Activated CD8-positive, alpha-beta memory T cell treated with anti-CD3 and anti-CD28 coated beads, Interleukin-2, amount 50 U/mL, for 24 hours (primary cell): ENCODE measurements around the gene BRCA1.
"Not testable (repeated sequence)": the region's sequence is repeated elsewhere in the genome, so short reads cannot be mapped to it uniquely, and the experiment has no call there.

Experiments used
- DNase-seq: peaks from one replicate; pipeline ENCODE4 v3.0.0-alpha.2; 2020; ENCODE audit errors: extremely low read depth

BRCA1 gene

DNA sequence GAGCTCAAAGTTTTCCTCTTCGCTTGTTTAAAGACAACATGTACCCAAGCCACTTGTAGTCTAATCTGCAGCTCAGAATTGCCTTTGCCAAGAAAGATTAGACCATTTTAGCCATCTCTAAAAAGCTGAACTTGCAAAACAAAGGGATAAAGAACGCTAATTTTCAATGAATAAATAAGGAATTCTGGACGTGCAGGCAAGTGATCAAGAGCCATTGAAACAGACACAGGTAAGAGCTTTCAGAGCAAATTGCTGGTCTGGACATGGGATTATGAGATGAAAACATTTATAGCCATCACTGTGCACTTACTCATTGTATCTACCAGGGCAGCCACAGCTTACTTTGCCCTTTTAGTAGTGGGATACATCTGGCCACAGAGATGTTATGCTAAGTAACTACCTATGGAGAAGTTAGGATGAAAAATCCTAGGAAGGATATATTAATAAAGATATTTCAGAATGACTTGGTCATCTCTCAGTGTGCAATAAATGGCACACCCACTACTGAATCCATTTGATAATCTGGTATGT lies 55.7 kb downstream of the BRCA1 start:
- DNase-seq = no peak

- DNase-seq = no peak
Observed at GRCh38 chr17:43068570-43069367, 56.4 kb downstream of the BRCA1 start.

- DNase-seq = no peak
Observed at GRCh38 chr17:43062984-43063638, 62.1 kb downstream of the BRCA1 start.

DNA sequence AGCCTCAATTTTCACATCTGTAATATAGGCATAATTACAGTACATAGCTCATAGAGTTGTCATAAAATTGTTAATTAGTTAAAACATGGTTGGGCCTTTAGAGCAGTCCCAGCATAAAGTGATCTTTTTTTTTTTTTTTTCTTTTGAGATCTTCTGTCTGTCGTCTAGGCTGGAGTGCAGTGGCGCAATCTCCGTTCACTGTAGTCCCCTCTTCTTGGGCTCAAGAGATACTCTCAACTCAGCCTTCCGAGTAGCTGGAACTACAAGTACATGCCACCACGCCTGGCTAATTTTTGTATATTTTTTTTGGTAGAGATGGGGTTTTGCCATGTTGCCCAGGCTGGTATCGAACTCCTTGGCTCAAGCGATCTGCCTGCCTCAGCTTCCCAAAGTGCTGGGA lies 69.1 kb downstream of the BRCA1 start:
- no peak for DNase-seq

GRCh38 chr17:43053008-43053407 lies 72.2 kb downstream of the BRCA1 start:
- not testable (repeated sequence) for DNase-seq

- no peak for DNase-seq
Observed at GRCh38 chr17:43051969-43052368, 73.2 kb downstream of the BRCA1 start.

- DNase-seq = no peak
Observed at GRCh38 chr17:43044024-43044423, 81.1 kb downstream of the BRCA1 start.

GRCh38 chr17:43043307-43043706 lies 81.9 kb downstream of the BRCA1 start:
- no peak for DNase-seq

DNA sequence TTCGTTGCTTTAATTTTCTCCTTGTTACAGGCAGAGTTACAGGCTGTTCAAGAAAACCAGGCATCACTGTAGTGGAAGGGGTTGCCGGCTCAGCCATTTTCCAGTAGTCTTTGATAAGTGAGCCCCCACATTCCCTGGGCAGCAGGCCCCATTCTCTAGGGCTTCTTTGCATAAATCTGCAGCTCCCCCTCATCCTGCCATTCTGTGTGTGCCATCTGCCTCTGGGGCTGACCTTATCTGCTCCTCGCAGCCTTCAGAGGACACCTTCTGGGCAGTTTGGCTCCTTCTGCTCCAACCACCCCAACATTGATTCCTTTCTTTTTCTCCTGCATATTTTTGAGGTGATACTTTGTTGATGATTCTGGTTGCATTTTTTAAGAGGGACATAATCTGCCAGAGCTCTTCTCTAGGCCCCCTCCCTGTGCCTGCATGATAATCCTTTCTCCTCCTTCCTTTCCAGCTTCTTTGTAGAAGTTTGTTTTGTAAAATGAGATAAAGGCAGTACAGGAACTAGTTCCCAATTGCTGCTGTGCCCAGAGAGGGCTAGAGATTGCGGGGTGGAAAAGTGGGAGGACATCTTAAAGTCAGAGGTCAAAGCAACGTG lies 83.0 kb downstream of the BRCA1 start:
- no peak for DNase-seq

DNA sequence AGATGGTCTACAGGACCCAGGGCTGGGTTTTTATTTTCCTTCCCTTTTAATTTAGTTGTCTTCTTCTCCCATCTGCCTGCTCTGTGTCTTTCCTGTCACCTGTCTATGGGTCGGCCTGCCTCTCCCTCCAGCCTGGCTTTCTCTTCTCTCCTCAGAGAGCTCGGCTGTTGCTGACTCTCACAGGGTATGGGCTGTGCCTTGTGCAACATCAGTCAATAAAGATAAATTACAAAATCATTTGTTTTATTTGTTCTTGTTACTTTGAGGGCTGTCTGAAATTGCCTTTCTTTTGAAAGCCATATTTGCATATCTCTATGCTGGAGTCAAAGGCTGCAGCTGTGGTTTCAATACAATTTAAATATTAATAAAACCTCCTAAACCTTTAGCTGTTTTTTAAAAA lies 84.5 kb downstream of the BRCA1 start:
- no peak for DNase-seq

- DNase-seq = no peak
Observed at GRCh38 chr17:43039646-43040045, 85.5 kb downstream of the BRCA1 start.

DNA sequence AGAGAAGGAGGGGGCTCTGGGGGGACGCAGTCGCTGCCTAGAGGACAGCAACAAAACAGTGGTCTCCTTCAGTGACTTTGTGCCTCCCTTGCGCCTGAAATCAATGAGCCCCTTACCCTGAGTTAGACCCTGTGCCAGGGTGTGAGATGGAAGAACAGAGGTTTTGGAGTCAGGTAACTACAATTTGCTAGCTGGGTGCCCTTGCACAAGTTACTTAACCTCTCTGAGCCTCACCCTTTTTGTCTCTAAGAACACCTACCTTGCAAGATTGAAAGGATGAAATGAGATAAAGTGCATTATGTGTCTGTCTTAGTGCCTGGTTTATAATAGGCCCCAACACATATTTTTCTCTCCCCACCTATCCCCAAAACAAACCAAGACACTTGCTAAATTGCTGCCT lies 90.3 kb downstream of the BRCA1 start:
- no peak for DNase-seq

GRCh38 chr17:43033948-43034881 lies 90.9 kb downstream of the BRCA1 start:
- DNase-seq = no peak

DNA sequence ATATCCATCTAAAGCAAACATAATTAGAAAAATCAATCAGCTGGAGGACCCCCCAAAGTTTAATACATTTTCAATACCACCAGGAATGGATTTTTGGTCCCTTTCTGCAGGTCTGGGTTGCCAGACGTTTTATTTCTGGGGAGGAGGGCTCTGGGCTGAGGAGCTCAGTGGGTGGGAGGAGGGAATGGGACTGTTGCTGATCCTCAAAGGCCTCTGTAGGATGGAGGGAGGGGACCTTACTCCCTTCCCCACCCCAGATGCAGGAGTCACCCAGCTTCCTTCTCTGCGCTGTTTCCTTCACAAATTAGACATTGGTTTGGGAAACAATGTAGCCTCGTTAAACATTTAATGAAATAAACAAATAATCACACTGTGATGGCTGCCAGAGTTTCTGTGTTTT lies 93.5 kb downstream of the BRCA1 start:
- DNase-seq = no peak

DNA sequence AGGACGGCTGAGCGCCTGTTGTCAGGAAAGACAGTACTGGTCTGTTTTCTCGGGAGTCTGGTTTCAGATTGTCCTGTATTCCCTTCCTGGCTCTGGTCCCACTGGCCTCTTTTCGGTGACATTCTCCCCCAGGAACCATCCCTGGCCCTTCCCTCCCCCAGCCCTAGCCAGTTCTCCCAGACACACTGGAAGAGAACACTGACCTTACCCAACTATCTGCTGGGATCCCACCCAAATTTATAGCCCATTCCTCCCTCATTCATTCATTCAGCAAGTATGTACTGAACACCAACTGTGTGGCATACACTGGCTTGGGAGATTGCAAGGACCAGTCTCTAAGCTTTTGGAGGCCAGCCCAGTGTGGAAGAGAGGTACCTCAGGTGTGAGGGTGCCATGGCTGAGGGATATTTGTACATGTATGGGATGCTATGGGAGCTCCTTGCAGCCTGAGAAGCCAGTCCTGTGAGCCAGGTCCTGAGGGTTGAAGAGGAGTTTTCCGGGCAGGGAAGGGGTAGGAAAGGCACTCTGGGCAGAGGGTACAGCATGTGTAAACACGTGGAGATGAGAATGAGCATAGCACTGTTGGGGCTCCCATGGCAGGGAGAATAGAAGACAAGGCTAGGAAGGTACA lies 94.9 kb downstream of the BRCA1 start:
- no peak for DNase-seq

DNA sequence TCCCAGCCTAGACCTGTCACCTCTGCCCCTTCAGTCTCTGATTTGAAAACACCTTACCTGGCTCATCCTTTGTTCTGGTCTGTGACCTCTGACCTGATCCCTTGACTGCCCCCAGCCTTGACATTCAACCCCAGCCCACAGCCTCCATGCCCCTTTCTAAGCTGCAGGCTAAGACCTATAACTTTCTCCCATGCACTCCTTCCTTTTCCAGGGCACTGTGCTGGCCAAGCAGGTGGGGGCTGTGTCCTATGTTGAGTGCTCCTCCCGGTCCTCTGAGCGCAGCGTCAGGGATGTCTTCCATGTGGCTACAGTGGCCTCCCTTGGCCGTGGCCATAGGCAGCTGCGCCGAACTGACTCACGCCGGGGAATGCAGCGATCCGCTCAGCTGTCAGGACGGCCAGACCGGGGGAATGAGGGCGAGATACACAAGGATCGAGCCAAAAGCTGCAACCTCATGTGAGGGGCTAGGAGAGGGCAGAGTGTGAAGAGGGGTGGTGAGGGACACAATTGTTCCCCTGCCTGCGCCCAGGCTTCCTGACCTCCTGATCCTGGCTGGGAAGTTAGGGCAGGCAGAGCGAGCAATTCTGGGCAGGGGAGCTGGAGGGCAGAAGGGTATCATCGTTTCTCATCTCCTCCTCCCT lies 96.8 kb downstream of the BRCA1 start:
- DNase-seq = no peak

GRCh38 chr17:43027091-43028032 lies 97.8 kb downstream of the BRCA1 start:
- DNase-seq = no peak

DNA sequence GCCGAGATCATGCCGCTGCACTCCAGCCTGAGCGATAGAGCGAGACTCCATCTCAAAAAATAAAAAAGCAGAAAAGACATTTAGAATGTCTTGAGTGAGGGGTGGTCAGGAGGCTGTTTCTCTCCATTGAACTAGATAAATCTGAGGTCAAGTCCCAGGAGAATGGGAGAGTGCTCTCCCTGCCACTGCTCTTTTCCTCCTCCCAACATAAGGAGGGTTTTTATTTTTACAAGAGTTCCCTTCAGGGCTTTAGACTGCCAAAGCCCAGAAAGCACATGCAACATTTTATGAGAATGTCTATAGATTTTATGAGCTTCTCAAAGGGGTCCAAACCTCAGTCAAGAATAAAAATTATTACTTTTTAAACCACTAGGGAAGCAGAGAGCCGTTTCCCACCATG lies 98.6 kb downstream of the BRCA1 start:
- DNase-seq = no peak

GRCh38 chr17:43025766-43026537 lies 99.2 kb downstream of the BRCA1 start:
- DNase-seq = no peak
